SU-DHL-6 (cell line): ENCODE measurements around the gene SNCA.

Experiments used
- H2AFZ ChIP-seq: fragments of 200-600 bp; sonication (generic); 2 replicates; pipeline ENCODE4 v1.6.1; 2014; ENCODE audit warnings: low read depth, mild to moderate bottlenecking, moderate library complexity, mixed read lengths, antibody characterized with exemption, low read length; ENCODE audit not compliant: severe bottlenecking
- H3F3A ChIP-seq: fragments of 200-600 bp; shearing (Covaris generic); 2 replicates; pipeline ENCODE4 v1.6.0; 2016; ENCODE audit warnings: antibody characterized with exemption, mild to moderate bottlenecking; ENCODE audit not compliant: insufficient read depth
- H3K27ac ChIP-seq: fragments of 200-600 bp; sonication (generic); 2 replicates; pipeline ENCODE4 v1.5.1; 2016; ENCODE audit warnings: low read depth, mild to moderate bottlenecking, low read length, moderate library complexity, mixed read lengths
- H3K27me3 ChIP-seq: fragments of 200-600 bp; sonication (generic), shearing (Covaris generic); 2 replicates; pipeline ENCODE4 v1.6.0; 2014; ENCODE audit warnings: mild to moderate bottlenecking, low read length
- H3K36me3 ChIP-seq: fragments of 200-600 bp; sonication (generic); 2 replicates; pipeline ENCODE4 v1.6.1; 2014; ENCODE audit warnings: mild to moderate bottlenecking, low read length, mixed read lengths
- H3K4me2 ChIP-seq: fragments of 300-600, 200-600 bp; shearing (Covaris generic), sonication (generic); 2 replicates; pipeline ENCODE4 v1.6.0; 2014; ENCODE audit warnings: low read length, low read depth, mild to moderate bottlenecking; ENCODE audit not compliant: poor library complexity, severe bottlenecking
- H3K4me3 ChIP-seq: fragments of 200-600 bp; sonication (generic); 2 replicates; pipeline ENCODE4 v1.5.1; 2014; ENCODE audit warnings: antibody characterized with exemption, low read length, mild to moderate bottlenecking, mixed read lengths; ENCODE audit not compliant: insufficient read depth, poor library complexity, severe bottlenecking
- H3K79me2 ChIP-seq: fragments of 200-600 bp; sonication (generic); 2 replicates; pipeline ENCODE4 v1.6.1; 2014; ENCODE audit warnings: mild to moderate bottlenecking, low read length, moderate library complexity; ENCODE audit not compliant: insufficient read depth
- H3K9ac ChIP-seq: fragments of 200-600 bp; sonication (generic); 2 replicates; pipeline ENCODE4 v1.7.0; 2014; ENCODE audit warnings: mild to moderate bottlenecking, low read length
- H3K9me2 ChIP-seq: fragments of 200-600 bp; sonication (generic); replicated peaks from 2 replicates; pipeline ENCODE4 v1.6.1; 2014; ENCODE audit warnings: low read length; ENCODE audit not compliant: insufficient read depth
- H3K9me3 ChIP-seq: fragments of 200-600 bp; sonication (generic); 2 replicates; pipeline ENCODE4 v1.6.1; 2014; ENCODE audit warnings: low read length, mixed read lengths; ENCODE audit not compliant: insufficient read depth
- H4K20me1 ChIP-seq: fragments of 200-600 bp; sonication (generic); 2 replicates; pipeline ENCODE4 v1.6.1; 2014; ENCODE audit warnings: low read depth, mild to moderate bottlenecking, antibody characterized with exemption, low read length, moderate library complexity, mixed read lengths
- CTCF ChIP-seq: fragments of 200-600 bp; sonication (generic); IDR thresholded peaks from one replicate; pipeline ENCODE4 v1.5.1; 2017; ENCODE audit warnings: antibody characterized with exemption, mild to moderate bottlenecking, low read length, moderate library complexity; ENCODE audit not compliant: insufficient read depth, poor library complexity, severe bottlenecking
- EZH2phosphoT487 ChIP-seq: fragments of 200-600 bp; sonication (generic), shearing (Covaris generic); conservative IDR thresholded peaks from 2 replicates; pipeline ENCODE4 v1.6.1; 2018; ENCODE audit warnings: mild to moderate bottlenecking, antibody characterized with exemption, low read length, moderate library complexity, mixed read lengths

SNCA gene

DNA sequence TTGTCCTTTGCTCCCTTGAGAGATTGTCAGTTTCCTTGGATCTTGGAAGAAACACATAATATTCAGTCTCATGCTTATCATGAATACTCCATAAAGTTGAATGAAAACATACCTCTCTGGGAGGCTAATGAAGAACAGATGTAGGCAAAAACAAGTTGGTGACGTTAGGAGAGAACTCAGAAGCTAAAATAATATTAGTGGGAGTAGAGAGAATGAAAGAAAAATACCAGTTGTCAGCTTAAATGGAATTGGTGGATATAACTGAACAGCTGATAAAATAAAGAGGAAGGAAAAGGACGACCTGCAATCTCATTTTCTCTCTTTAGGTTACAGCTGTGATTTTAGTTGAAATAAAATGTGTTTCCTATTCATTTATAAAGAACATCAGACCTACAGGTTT lies 124.8 kb downstream of the SNCA start:
- Histone ChIP-seq H3K36me3 (no peaks in the 10 kb centered on the region), H3K9me2 (no peaks in the 10 kb centered on the region), H3K4me2 (no peak overlapping the region), H3K27me3 (no peaks in the 10 kb centered on the region), H3K79me2 (no peaks in the 10 kb centered on the region), H3K9me3 (no peaks in the 10 kb centered on the region), H3K27ac (no peak overlapping the region), H4K20me1 (no peaks in the 10 kb centered on the region), H3K4me3 (no peak overlapping the region), H3K9ac (no peak overlapping the region), H3F3A (no peaks in the 10 kb centered on the region), H2AFZ (no peak overlapping the region)
- no peak for TF ChIP-seq CTCF
- TF ChIP-seq EZH2phosphoT487: no peak

DNA sequence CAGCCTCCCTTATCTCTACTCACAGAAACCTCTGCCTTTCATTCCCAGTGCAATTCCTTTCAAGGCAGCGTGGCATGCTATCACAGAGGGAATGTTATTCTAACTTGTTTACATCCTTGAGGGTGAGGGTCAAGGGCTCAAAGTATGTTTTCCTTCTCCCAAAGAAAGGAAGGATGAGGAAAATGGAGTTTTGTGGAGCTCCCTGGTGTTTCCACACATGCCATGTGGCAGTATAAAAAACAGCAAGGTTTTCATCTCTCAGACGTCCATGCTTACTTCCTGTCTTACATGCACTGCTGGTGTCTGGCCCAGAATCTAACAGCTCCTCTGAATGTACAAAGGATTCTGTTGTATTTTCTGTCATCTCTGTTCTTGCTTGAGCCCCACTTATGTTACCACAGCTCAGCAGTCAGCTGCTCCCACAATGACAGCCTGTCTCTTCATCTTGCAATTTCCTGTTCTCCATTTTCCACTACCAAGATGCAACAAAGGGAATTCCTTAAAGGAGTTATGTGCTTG lies 128.0 kb downstream of the SNCA start:
- no peaks in the 10 kb centered on the region for H3K79me2 ChIP-seq
- H3K9me3 ChIP-seq: no peaks in the 10 kb centered on the region
- no peaks in the 10 kb centered on the region for H3K9me2 ChIP-seq
- H4K20me1 ChIP-seq: no peaks in the 10 kb centered on the region
- TF ChIP-seq EZH2phosphoT487 (no peak), CTCF (no peak)
- no peaks in the 10 kb centered on the region for H3F3A ChIP-seq
- no peak overlapping the region for H3K4me2 ChIP-seq
- H3K27ac ChIP-seq: no peak overlapping the region
- no peak overlapping the region for H3K9ac ChIP-seq
- H3K27me3 ChIP-seq: no peaks in the 10 kb centered on the region
- no peak overlapping the region for H2AFZ ChIP-seq
- no peaks in the 10 kb centered on the region for H3K36me3 ChIP-seq
- H3K4me3 ChIP-seq: no peak overlapping the region

DNA sequence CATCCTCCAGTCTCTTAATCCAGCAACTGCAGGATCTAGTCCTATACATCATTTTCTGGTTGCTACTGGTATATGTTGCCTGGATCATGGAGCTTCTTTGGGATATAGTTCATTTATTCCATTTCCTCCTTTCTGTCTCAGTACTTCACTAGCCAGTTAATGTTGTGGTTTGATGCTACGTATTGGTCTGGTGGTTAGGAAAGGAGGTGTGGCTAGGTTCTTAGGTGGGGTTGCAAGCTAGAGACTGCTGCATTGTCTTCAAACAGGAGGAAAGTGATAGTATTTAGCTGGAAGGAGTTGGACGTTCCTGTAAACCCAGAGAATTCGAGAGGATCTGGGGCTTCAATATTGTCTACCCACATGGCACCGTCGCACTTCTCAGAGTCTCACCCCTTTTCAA lies 129.5 kb downstream of the SNCA start:
- Histone ChIP-seq H2AFZ (no peak overlapping the region), H3F3A (no peaks in the 10 kb centered on the region), H3K9ac (no peak overlapping the region), H3K36me3 (no peaks in the 10 kb centered on the region), H3K4me3 (no peak overlapping the region), H3K4me2 (no peak overlapping the region), H3K79me2 (no peaks in the 10 kb centered on the region), H3K27me3 (no peaks in the 10 kb centered on the region), H3K9me2 (no peaks in the 10 kb centered on the region), H4K20me1 (no peaks in the 10 kb centered on the region), H3K9me3 (no peaks in the 10 kb centered on the region), H3K27ac (no peak overlapping the region)
- TF ChIP-seq CTCF: no peak
- no peak for TF ChIP-seq EZH2phosphoT487
